Osteocyte (in vitro differentiated cells): ENCODE results near the gene MORF4L2. TPM values are rescaled to one million over a fixed set of nuclear protein-coding genes. Genes with fewer than 3 reads are reported as not detected.
"Not testable (repeated sequence)": the region's sequence is repeated elsewhere in the genome, so short reads cannot be mapped to it uniquely, and the experiment has no call there.

Experiments
- DNase-seq: peaks from one replicate; pipeline ENCODE4 v3.0.0; 2021; ENCODE audit warnings: mixed read lengths; ENCODE audit not compliant: unreplicated experiment; ENCODE audit errors: extremely low spot score
- H3K27ac Mint-ChIP-seq: one replicate; pipeline ENCODE4 v1.8.0; 2021; ENCODE audit warnings: mild to moderate bottlenecking, mixed read lengths; ENCODE audit not compliant: unreplicated experiment
- H3K27me3 Mint-ChIP-seq: one replicate; pipeline ENCODE4 v1.8.0; 2021; ENCODE audit warnings: mixed read lengths; ENCODE audit not compliant: unreplicated experiment
- H3K36me3 Mint-ChIP-seq: one replicate; pipeline ENCODE4 v1.8.0; 2021; ENCODE audit warnings: mixed read lengths; ENCODE audit not compliant: unreplicated experiment
- H3K4me1 Mint-ChIP-seq: one replicate; pipeline ENCODE4 v1.8.0; 2021; ENCODE audit warnings: mixed read lengths; ENCODE audit not compliant: unreplicated experiment
- H3K4me3 Mint-ChIP-seq: one replicate; pipeline ENCODE4 v1.8.0; 2021; ENCODE audit warnings: mild to moderate bottlenecking, moderate library complexity, mixed read lengths; ENCODE audit not compliant: unreplicated experiment
- H3K9me3 Mint-ChIP-seq: one replicate; pipeline ENCODE4 v1.8.0; 2021; ENCODE audit warnings: mixed read lengths; ENCODE audit not compliant: unreplicated experiment
- CTCF ChIP-seq: fragments of 200-600 bp; sonication (generic); IDR thresholded peaks from 2 replicates; pipeline ENCODE4 v1.5.0; 2021; ENCODE audit warnings: antibody characterized with exemption, mild to moderate bottlenecking, moderate library complexity
- total RNA-seq: library from RNA; stranded (reverse); gene quantifications from 2 replicates; pipeline ENCODE4 v1.2.1, GENCODE V29; 2021

The MORF4L2 gene
- total RNA-seq, 1 donor from 2014 or later, result 433 TPM

GRCh38 chrX:103656617-103657016, 29.9 kb downstream of the MORF4L2 start:
- Mint-ChIP-seq H3K36me3 (no peaks in the 10 kb centered on the region), H3K4me1 (peaks cover 9% of the 10 kb centered on the region), H3K9me3 (peaks cover 11% of the 10 kb centered on the region), H3K27ac (peak overlapping the region; percentile 31), H3K4me3 (no peak overlapping the region), H3K27me3 (no peaks in the 10 kb centered on the region)
- DNase-seq, result no peak
- TF ChIP-seq CTCF, result no peak

GRCh38 chrX:103655230-103656000, 31.1 kb downstream of the MORF4L2 start:
- DNase-seq, H3K36me3 Mint-ChIP-seq, H3K4me3 Mint-ChIP-seq, H3K4me1 Mint-ChIP-seq, H3K27me3 Mint-ChIP-seq, H3K27ac Mint-ChIP-seq: not testable (repeated sequence)
- peaks cover 11% of the 10 kb centered on the region for H3K9me3 Mint-ChIP-seq

GRCh38 chrX:103651151-103651773, 35.2 kb downstream of the MORF4L2 start:
- Mint-ChIP-seq H3K9me3 (peaks cover 16% of the 10 kb centered on the region), H3K27me3 (no peaks in the 10 kb centered on the region), H3K4me1 (peaks cover 2% of the 10 kb centered on the region), H3K27ac (no peak overlapping the region), H3K4me3 (no peak overlapping the region), H3K36me3 (no peaks in the 10 kb centered on the region)
- no peak for DNase-seq
- TF ChIP-seq CTCF, result no peak

- Mint-ChIP-seq H3K9me3 (peaks cover 15% of the 10 kb centered on the region), H3K27me3 (no peaks in the 10 kb centered on the region), H3K4me1 (no peaks in the 10 kb centered on the region), H3K36me3 (no peaks in the 10 kb centered on the region), H3K27ac (no peak overlapping the region), H3K4me3 (no peak overlapping the region)
- no peak for TF ChIP-seq CTCF
- DNase-seq, result no peak
These were observed 38.9 kb downstream of the MORF4L2 start for GRCh38 chrX:103647630-103648029.

GRCh38 chrX:103644125-103644524, 42.4 kb downstream of the MORF4L2 start:
- TF ChIP-seq CTCF, result no peak
- Mint-ChIP-seq H3K27ac (no peak overlapping the region), H3K36me3 (no peaks in the 10 kb centered on the region), H3K4me1 (peaks cover 8% of the 10 kb centered on the region), H3K27me3 (no peaks in the 10 kb centered on the region), H3K4me3 (no peak overlapping the region), H3K9me3 (peaks cover 10% of the 10 kb centered on the region)
- DNase-seq, result no peak
